ENCODE measurements around the gene SERINC3. TPM values are rescaled to one million over a fixed set of nuclear protein-coding genes. Genes with fewer than 3 reads are reported as not detected.

SERINC3 gene
- total RNA-seq, 1 donor from 2014 or later = 79.7 TPM

GRCh38 chr20:44465001-44465560 is 56.8 kb downstream of the SERINC3 start:
- DNase-seq (ENCODE audit: low read depth, low spot score) = no peak

- no peak for DNase-seq (ENCODE audit: low read depth, low spot score)
Observed at GRCh38 chr20:44464514-44464913, 57.4 kb downstream of the SERINC3 start.

GRCh38 chr20:44463466-44463865 is 58.4 kb downstream of the SERINC3 start:
- DNase-seq (ENCODE audit: low read depth, low spot score) = no peak

DNA sequence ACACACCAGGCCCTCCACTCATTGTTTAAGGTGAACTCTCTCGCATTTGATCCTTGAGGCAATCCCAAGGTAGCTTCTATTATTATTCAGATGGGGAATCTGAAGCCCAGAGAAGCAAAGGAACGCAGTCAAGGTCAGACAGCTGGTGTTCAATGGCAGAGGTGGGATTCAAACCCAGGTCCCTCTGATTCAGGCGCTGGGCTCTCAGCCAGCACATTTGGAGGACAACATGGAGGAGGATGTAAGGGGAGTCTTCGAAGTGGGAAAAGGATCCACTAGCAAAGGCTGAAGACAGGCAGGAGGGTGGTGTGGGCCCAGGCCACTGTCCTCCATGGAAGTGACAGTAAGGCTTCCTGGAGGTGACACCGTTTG is 60.1 kb downstream of the SERINC3 start:
- DNase-seq (ENCODE audit: low read depth, low spot score) = no peak

DNA sequence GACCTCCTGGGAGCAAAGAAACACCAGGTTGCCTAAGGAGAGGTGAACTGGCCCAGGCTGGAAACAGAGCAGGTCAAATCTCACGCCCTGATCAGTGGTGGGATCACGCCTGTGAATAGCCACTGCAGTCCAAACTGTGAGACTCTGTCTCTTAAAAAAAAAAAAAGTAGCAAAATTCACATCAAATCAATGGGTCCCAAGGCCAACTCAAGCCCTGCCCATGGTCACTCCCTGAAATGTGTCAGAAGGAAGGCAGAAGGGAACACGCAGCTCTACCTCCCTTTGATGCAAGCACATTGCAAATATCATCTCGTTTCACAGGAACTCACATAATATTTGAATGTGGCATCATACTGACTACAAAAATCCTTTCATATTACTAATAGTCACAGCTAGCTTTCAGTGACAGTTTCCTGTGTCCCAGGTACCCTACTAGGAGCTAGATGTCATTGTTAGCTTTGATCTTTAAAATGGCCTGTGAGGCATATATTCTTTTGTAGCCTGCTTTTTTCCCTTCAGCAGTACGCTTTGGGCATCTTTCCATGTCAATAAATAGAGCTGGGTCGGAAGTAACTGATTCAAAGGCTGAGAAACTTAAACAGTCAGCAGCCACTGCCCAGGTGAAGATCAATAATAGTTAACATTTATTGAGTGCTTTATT is 60.6 kb downstream of the SERINC3 start:
- DNase-seq (ENCODE audit: low read depth, low spot score) = no peak

DNA sequence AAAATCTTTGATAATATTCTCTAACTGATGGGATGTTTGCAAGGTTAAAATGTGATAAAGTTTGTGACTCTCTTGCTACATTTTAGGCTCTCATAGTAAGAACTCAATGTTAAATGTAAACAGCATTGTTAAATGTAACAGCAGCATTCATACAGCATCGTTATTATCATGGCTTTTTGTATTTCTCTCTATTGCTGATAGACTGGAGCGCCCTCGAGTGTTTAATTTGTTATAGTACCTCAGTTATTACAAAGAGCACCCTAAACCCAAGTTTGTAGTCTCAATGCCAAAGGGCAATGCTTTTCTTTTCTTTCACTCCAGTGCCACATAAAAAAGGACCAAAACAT is 61.1 kb downstream of the SERINC3 start:
- DNase-seq (ENCODE audit: low read depth, low spot score) = no peak

DNA sequence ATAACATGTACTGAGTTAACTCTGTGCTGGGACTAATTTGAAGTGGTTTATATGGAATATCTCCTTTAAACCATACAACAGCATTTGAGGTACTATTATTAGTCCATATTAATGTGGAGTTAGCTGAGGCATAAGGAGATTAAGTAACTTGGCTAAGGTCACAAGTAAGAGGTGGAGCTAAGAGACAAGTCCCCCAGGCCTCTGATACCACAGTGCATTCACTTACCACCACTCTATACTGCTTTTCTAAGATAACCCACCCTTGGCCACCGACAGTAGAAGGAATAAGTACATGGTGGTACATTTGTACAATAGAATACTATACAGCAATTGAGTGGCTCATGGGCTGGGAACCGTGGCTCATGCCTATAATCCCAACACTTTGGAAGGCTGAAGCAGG is 62.6 kb downstream of the SERINC3 start:
- DNase-seq (ENCODE audit: low read depth, low spot score) = no peak

DNA sequence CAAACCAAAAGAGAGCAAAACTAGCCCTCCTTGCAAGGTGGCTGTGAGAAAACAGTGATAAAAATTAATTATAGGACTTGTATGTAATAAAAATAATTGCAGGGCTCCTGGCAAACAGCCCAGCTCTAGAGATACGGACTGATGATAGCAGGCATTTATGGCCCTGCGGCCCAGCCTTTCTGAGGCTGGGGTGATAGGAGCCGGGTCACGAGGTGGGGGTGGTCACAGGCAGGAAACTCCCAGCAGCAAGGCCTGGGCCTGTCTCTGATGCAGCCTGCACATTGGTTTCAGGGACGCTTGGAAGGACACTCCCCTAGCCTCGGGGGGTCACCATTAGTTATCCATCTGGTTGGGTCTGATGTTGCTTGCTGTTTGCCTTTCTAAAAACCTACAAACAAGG is 64.9 kb downstream of the SERINC3 start:
- DNase-seq (ENCODE audit: low read depth, low spot score) = no peak

DNA sequence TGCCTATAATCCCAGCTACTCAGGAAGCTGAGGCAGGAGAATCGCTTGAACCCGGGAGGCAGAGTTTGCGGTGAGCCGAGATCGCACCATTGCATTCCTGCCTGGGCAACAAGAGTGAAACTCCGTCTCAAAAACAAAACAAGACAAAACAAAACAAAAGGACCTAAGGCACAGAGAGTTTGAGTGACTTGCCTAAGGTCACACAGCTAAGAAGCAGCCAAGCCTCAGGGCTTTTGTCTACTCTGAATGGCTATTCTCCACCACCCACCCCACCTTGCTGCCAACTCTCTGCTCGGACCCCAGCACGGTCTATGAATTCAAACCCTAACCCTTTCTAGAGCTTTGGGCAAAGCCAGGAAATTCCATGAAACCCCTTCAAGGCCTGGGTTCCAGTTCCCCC is 65.3 kb downstream of the SERINC3 start:
- DNase-seq (ENCODE audit: low read depth, low spot score) = no peak

DNA sequence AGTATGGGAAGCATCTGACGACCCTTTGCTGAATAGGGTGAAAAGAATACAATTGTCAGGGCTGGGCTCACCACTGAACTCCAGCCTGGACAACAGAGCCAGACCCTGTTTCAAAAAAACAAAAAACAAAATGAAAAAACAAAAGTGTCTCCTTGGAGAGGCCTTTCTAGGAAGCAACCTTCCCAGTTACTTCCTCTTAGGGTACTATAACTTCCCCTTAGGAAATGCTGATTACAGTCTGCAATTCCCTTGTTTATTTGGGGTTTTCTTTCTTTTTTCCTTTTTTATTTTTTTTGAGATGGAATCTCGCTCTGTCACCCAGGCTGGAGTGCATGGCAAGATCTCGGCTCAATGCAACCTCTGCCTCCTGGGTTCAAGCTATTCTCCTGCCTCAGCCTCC is 66.7 kb downstream of the SERINC3 start:
- no peak for DNase-seq (ENCODE audit: low read depth, low spot score)

- DNase-seq (ENCODE audit: low read depth, low spot score) = no peak
Observed at GRCh38 chr20:44454306-44454963, 67.4 kb downstream of the SERINC3 start.

DNA sequence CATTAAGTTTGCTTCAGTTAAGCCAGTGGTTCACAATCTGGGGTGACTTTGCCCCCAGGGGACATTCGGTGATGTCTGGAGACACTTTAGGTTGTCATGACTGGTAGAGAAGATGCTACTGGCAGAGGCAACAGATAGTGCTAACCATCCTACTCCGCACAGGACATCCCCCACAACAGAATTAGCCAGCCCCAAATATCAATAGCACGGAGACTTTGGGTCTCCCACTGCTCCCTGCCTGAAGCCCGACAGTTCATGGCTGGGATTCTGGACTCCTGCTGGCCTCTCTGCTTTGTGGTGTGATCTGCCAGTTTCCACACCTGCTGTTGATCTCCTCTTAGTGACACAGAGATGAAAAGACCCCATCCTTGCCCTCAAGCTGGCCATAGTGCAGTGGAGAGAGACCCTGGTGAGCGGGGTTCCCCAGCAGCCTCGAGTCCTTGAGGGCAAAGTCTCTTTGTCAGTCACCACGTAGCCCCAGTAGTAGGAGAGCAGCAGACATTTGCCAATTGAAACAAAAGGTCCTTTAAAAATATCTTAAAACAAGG is 70.9 kb downstream of the SERINC3 start:
- no peak for DNase-seq (ENCODE audit: low read depth, low spot score)

DNA sequence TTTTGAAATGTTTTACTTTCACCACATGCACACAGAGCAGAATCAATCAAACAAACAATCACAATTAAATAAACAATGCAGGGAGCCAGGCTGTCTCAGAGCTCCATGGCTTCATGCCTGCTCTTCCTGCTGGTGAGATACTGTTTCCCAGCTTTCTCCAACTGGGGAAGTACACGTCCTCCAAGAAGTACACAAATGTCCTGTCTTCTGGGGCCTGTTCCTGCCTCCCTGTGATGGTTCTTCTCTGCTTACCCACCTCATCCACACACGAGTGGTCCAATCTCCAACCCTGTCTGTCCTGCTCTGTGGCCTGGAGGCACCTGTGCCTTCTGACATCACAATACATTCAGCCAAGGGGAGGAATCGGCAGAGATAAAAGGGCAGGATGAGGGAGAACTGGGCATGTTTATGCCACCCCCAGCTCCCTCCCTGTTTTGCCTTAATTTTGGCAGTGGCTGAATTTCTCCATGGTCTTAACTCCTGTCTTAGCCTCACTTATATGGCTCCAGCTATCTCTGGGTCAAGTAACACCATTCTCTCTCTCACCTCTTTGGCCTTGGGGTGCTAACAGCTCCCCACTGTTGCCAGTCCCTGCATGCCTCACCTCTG is 71.5 kb downstream of the SERINC3 start:
- no peak for DNase-seq (ENCODE audit: low read depth, low spot score)

DNA sequence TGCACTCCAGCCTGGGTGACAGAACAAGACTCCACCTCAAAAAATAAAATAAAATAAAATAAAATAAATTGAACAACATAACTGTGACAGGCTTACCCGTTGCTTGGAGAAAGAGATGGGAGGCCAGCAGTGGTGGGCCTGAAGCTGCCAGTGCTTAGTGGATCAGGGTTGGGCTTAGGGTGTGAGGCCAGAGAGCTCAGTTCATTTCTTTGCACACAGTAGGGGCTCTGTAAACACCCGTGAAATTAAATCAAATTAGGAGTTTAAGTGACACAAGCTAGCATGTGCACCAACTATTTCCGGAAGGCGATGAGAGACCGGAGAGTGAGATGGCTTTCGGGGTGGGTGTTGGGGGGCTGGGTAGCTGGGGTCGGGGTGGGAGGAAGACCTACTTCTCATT is 72.0 kb downstream of the SERINC3 start:
- DNase-seq (ENCODE audit: low read depth, low spot score) = no peak

GRCh38 chr20:44448753-44449546 is 72.9 kb downstream of the SERINC3 start:
- no peak for DNase-seq (ENCODE audit: low read depth, low spot score)

GRCh38 chr20:44447827-44448419 is 73.9 kb downstream of the SERINC3 start:
- no peak for DNase-seq (ENCODE audit: low read depth, low spot score)

Other genes starting within 250 kb of the SERINC3 start
- gene FITM2, start 210.9 kb downstream of the SERINC3 start, total RNA-seq = 8.2 and 9.8 TPM in 2 replicates
- not detected in 2 replicates for gene R3HDML, start 185.0 kb downstream of the SERINC3 start, total RNA-seq
- gene HNF4A, start 166.4 kb downstream of the SERINC3 start, total RNA-seq = not detected in 2 replicates
- 4.7 and 5.8 TPM in 2 replicates for gene TTPAL, start 46.2 kb downstream of the SERINC3 start, total RNA-seq
- 179 and 326 TPM in 2 replicates for gene PKIG, start 60.5 kb upstream of the SERINC3 start, total RNA-seq
- 16.7 and 22.4 TPM in 2 replicates for gene ADA, start 129.6 kb upstream of the SERINC3 start, total RNA-seq
- not detected in 2 replicates for gene CCN5, start 193.3 kb upstream of the SERINC3 start, total RNA-seq
- gene KCNK15, start 223.8 kb upstream of the SERINC3 start, total RNA-seq = not detected in 2 replicates

Data from pulmonary artery endothelial cell (primary cell).